Measurements from ENCODE around the gene RRBP1.
"Not testable (repeated sequence)": the region's sequence is repeated elsewhere in the genome, so short reads cannot be mapped to it uniquely, and the experiment has no call there.

RRBP1 gene

GRCh38 chr20:17663040-17663399, 19.0 kb downstream of the RRBP1 start:
- CTCF ChIA-PET, result no interaction called here

GRCh38 chr20:17662333-17663039, 19.6 kb downstream of the RRBP1 start:
- TF ChIP-seq, protein P1, sequence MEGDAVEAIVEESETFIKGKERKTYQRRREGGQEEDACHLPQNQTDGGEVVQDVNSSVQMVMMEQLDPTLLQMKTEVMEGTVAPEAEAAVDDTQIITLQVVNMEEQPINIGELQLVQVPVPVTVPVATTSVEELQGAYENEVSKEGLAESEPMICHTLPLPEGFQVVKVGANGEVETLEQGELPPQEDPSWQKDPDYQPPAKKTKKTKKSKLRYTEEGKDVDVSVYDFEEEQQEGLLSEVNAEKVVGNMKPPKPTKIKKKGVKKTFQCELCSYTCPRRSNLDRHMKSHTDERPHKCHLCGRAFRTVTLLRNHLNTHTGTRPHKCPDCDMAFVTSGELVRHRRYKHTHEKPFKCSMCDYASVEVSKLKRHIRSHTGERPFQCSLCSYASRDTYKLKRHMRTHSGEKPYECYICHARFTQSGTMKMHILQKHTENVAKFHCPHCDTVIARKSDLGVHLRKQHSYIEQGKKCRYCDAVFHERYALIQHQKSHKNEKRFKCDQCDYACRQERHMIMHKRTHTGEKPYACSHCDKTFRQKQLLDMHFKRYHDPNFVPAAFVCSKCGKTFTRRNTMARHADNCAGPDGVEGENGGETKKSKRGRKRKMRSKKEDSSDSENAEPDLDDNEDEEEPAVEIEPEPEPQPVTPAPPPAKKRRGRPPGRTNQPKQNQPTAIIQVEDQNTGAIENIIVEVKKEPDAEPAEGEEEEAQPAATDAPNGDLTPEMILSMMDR (IDR thresholded peaks at IDR 0.05; ENCODE audit: control extremely low read depth, extremely low read depth, low read depth, missing control alignments), result no peak
- CTCF ChIA-PET, result no interaction called here
- no peak for DNase-seq (ENCODE audit: extremely low spot score)
- POLR2A ChIA-PET, result no interaction called here

More at GRCh38 chr20:17663040-17663399, 19.0 kb downstream of the RRBP1 start:
- TF ChIP-seq, protein P1 (IDR thresholded peaks at IDR 0.05; ENCODE audit: control extremely low read depth, extremely low read depth, low read depth, missing control alignments), result no peak
- POLR2A ChIA-PET, result no interaction called here
- no peak for DNase-seq (ENCODE audit: extremely low spot score)

GRCh38 chr20:17661121-17661744, 20.8 kb downstream of the RRBP1 start:
- POLR2A ChIA-PET, result no interaction called here
- no peak for DNase-seq (ENCODE audit: extremely low spot score)
- CTCF ChIA-PET, result no interaction called here
- TF ChIP-seq, protein P1 (IDR thresholded peaks at IDR 0.05; ENCODE audit: control extremely low read depth, extremely low read depth, low read depth, missing control alignments), result no peak

GRCh38 chr20:17660667-17661066, 21.4 kb downstream of the RRBP1 start:
- CTCF ChIA-PET, result no interaction called here
- TF ChIP-seq, protein P1 (IDR thresholded peaks at IDR 0.05; ENCODE audit: control extremely low read depth, extremely low read depth, low read depth, missing control alignments), result no peak
- DNase-seq (ENCODE audit: extremely low spot score), result no peak
- POLR2A ChIA-PET, result no interaction called here

- POLR2A ChIA-PET, result no interaction called here
- TF ChIP-seq, protein P1 (IDR thresholded peaks at IDR 0.05; ENCODE audit: control extremely low read depth, extremely low read depth, low read depth, missing control alignments), result no peak
- CTCF ChIA-PET, result no interaction called here
- DNase-seq (ENCODE audit: extremely low spot score), result no peak
These were observed 22.2 kb downstream of the RRBP1 start for GRCh38 chr20:17659801-17660200.

- POLR2A ChIA-PET; DNase-seq (ENCODE audit: extremely low spot score): not testable (repeated sequence)
- CTCF ChIA-PET, result interaction anchor here (1.1 kb wide), 1 partner anchor 279 kb away, joined by 3 read pairs; no protein-coding TSS in a partner anchor
These were observed 22.7 kb downstream of the RRBP1 start for GRCh38 chr20:17659344-17659743.

DNA sequence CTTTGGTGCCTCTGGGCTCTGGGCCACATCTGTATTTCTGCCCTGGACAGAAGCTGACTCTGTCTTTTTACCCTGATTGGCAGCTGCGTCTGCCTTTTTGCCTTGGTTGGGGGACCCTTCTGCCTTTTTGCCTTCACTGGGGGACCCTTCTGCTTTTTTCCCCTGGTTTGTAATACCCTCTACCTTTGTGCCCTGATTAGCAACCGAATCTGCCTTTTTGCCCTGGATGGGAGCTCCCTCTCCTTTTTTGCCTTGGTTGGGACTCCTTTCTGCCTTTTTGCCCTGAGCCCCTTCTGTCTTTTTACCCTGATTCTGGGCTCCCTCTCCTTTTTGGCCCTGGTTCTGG, 23.4 kb downstream of the RRBP1 start:
- ChIA-PET POLR2A (no interaction called here), CTCF (interaction anchor here (1.1 kb wide), 2 partner anchors 10 to 280 kb away, joined by 3 read pairs; no protein-coding TSS in a partner anchor)
- no peak for DNase-seq (ENCODE audit: extremely low spot score)
- TF ChIP-seq, protein P1 (IDR thresholded peaks at IDR 0.05; ENCODE audit: control extremely low read depth, extremely low read depth, low read depth, missing control alignments), result no peak
